ENCODE data around the gene EFCAB12.

- TF ChIP-seq POLR2A (IDR thresholded peaks at IDR 0.05; ENCODE audit: low read length) (no peak), GATA1 (IDR thresholded peaks at IDR 0.05; ENCODE audit: low read depth, low read length) (no peak)
These were observed 32.6 kb upstream of the EFCAB12 start for GRCh38 chr3:129461022-129461421.
